Measurements from ENCODE around the gene AP1S3. TPM values are rescaled to one million over a fixed set of nuclear protein-coding genes. Genes with fewer than 3 reads are reported as not detected.

Gene AP1S3
- total and polyA plus RNA-seq, 2 donors (not counting 3 experiments of a cell fraction or from before 2014, with no cell fraction given), result 0.69 to 3.8 TPM

GRCh38 chr2:223855426-223855825, 18.0 kb upstream of the AP1S3 start:
- no peak for DNase-seq (ENCODE audit: low read depth, low spot score)
- Histone ChIP-seq H3K4me3 (replicated peaks in 1 of 3; ENCODE audit: insufficient read depth in 1 of 3, low read depth in 1 of 3, low read length in 3 of 3) (no peak overlapping the region), H3K4me2 (ENCODE audit: insufficient read depth, low read length) (no peak overlapping the region), H3K9me3 (replicated peaks; ENCODE audit: control insufficient read depth, insufficient read depth, low read length) (no peaks in the 10 kb centered on the region), H3K9ac (replicated peaks; ENCODE audit: extremely low read depth, insufficient read depth, low read length) (no peak overlapping the region), H3K4me1 (ENCODE audit: control insufficient read depth, extremely low read depth, insufficient read depth, low read length) (no peaks in the 10 kb centered on the region), H4K20me1 (replicated peaks; ENCODE audit: control insufficient read depth, extremely low read depth, insufficient read depth, low read length) (no peaks in the 10 kb centered on the region), H3K36me3 (ENCODE audit: control insufficient read depth in 2 of 2, extremely low read depth in 1 of 2, insufficient read depth in 2 of 2, low read length in 2 of 2) (no peaks in the 10 kb centered on the region), H3K27ac (ENCODE audit: insufficient read depth, low read depth, low read length) (no peak overlapping the region), H3K79me2 (ENCODE audit: control insufficient read depth, insufficient read depth, low read length) (no peaks in the 10 kb centered on the region), H3K27me3 (ENCODE audit: control insufficient read depth in 2 of 2, insufficient read depth in 2 of 2, low read length in 2 of 2) (no peaks in the 10 kb centered on the region), H3K9me1 (replicated peaks; ENCODE audit: control insufficient read depth, extremely low read depth, insufficient read depth, low read length) (no peaks in the 10 kb centered on the region), H2AFZ (ENCODE audit: low read depth, low read length) (no peak overlapping the region)
- ChIA-PET CTCF (no interaction called here), POLR2A (no interaction called here)
- BruUV-seq (replicated peaks), result no TSS peak
- no peak for TF ChIP-seq POLR2AphosphoS5 (IDR thresholded peaks at IDR 0.05; ENCODE audit: insufficient read depth, low read depth, low read length)
- FAIRE-seq, result no peak
- dilution Hi-C loops (cut with MboI; ENCODE audit: extremely low pct_ligation_motif_present, low sequenced_read_pairs) (no loop called here), intact Hi-C loops (cut with micrococcal nuclease) (no loop called here)

GRCh38 chr2:223854741-223855140, 17.4 kb upstream of the AP1S3 start:
- Histone ChIP-seq H3K27me3 (ENCODE audit: control insufficient read depth in 2 of 2, insufficient read depth in 2 of 2, low read length in 2 of 2) (no peaks in the 10 kb centered on the region), H3K27ac (ENCODE audit: insufficient read depth, low read depth, low read length) (no peak overlapping the region), H3K4me1 (ENCODE audit: control insufficient read depth, extremely low read depth, insufficient read depth, low read length) (no peaks in the 10 kb centered on the region), H3K9me1 (replicated peaks; ENCODE audit: control insufficient read depth, extremely low read depth, insufficient read depth, low read length) (no peaks in the 10 kb centered on the region), H3K9me3 (replicated peaks; ENCODE audit: control insufficient read depth, insufficient read depth, low read length) (no peaks in the 10 kb centered on the region), H3K36me3 (ENCODE audit: control insufficient read depth in 2 of 2, extremely low read depth in 1 of 2, insufficient read depth in 2 of 2, low read length in 2 of 2) (no peaks in the 10 kb centered on the region), H4K20me1 (replicated peaks; ENCODE audit: control insufficient read depth, extremely low read depth, insufficient read depth, low read length) (no peaks in the 10 kb centered on the region), H3K4me3 (replicated peaks in 1 of 3; ENCODE audit: insufficient read depth in 1 of 3, low read depth in 1 of 3, low read length in 3 of 3) (no peak overlapping the region), H2AFZ (ENCODE audit: low read depth, low read length) (no peak overlapping the region), H3K4me2 (ENCODE audit: insufficient read depth, low read length) (no peak overlapping the region), H3K79me2 (ENCODE audit: control insufficient read depth, insufficient read depth, low read length) (no peaks in the 10 kb centered on the region), H3K9ac (replicated peaks; ENCODE audit: extremely low read depth, insufficient read depth, low read length) (no peak overlapping the region)
- no peak for DNase-seq (ENCODE audit: low read depth, low spot score)
- BruUV-seq (replicated peaks), result no TSS peak
- dilution Hi-C loops (cut with MboI; ENCODE audit: extremely low pct_ligation_motif_present, low sequenced_read_pairs), result no loop called here
- CTCF ChIA-PET, result no interaction called here
- intact Hi-C loops (cut with micrococcal nuclease), result no loop called here
- no peak for FAIRE-seq
- POLR2A ChIA-PET, result no interaction called here
- no peak for TF ChIP-seq POLR2A (IDR thresholded peaks at IDR 0.05; ENCODE audit: low read depth, low read length)
- TF ChIP-seq FOS (IDR thresholded peaks at IDR 0.05; ENCODE audit: borderline replicate concordance, insufficient read depth, low read length), result no peak
- TF ChIP-seq GATA2 (IDR thresholded peaks at IDR 0.05; ENCODE audit: insufficient read depth, insufficient read length, low read depth, low read length), result no peak
- TF ChIP-seq MYC (IDR thresholded peaks at IDR 0.05; ENCODE audit: low read depth, low read length), result no peak
- TF ChIP-seq JUN (IDR thresholded peaks at IDR 0.05; ENCODE audit: borderline replicate concordance, insufficient read depth, insufficient read length, low read depth), result no peak
- TF ChIP-seq, protein P1, sequence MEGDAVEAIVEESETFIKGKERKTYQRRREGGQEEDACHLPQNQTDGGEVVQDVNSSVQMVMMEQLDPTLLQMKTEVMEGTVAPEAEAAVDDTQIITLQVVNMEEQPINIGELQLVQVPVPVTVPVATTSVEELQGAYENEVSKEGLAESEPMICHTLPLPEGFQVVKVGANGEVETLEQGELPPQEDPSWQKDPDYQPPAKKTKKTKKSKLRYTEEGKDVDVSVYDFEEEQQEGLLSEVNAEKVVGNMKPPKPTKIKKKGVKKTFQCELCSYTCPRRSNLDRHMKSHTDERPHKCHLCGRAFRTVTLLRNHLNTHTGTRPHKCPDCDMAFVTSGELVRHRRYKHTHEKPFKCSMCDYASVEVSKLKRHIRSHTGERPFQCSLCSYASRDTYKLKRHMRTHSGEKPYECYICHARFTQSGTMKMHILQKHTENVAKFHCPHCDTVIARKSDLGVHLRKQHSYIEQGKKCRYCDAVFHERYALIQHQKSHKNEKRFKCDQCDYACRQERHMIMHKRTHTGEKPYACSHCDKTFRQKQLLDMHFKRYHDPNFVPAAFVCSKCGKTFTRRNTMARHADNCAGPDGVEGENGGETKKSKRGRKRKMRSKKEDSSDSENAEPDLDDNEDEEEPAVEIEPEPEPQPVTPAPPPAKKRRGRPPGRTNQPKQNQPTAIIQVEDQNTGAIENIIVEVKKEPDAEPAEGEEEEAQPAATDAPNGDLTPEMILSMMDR (IDR thresholded peaks at IDR 0.05; ENCODE audit: extremely low read depth in 1 of 2, insufficient read depth in 1 of 2, low read depth in 1 of 2, low read length in 2 of 2), result no peak
- TF ChIP-seq EZH2 (IDR thresholded peaks at IDR 0.05; ENCODE audit: borderline replicate concordance, low read depth, low read length, severe bottlenecking), result no peak
- TF ChIP-seq, protein P2, sequence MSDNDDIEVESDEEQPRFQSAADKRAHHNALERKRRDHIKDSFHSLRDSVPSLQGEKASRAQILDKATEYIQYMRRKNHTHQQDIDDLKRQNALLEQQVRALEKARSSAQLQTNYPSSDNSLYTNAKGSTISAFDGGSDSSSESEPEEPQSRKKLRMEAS (IDR thresholded peaks at IDR 0.05; ENCODE audit: insufficient read depth, insufficient read length), result no peak
- TF ChIP-seq POLR2AphosphoS5 (IDR thresholded peaks at IDR 0.05; ENCODE audit: insufficient read depth, low read depth, low read length), result no peak
